Keratinocyte (primary cell): ENCODE results near the gene LINC01488. TPM values are rescaled to one million over a fixed set of nuclear protein-coding genes. Genes with fewer than 3 reads are reported as not detected.

Experiments used
- DNase-seq: peaks from one replicate; pipeline ENCODE4 v3.0.0-alpha.2; 2011; ENCODE audit warnings: low read depth, missing footprints, low spot score
- FAIRE-seq: peaks from 2 replicates; lab custom pipeline; 2011; peaks lifted over from hg19 to GRCh38; lab: Jason Lieb, UNC
- H2AFZ ChIP-seq: 2 replicates; pipeline ENCODE4 v1.6.0; 2012; ENCODE audit warnings: low read length, control low read depth, inconsistent platforms; ENCODE audit not compliant: control insufficient read depth
- H3K27ac ChIP-seq: 2 replicates; pipeline ENCODE4 v1.5.1; 2011; ENCODE audit warnings: low read length; ENCODE audit not compliant: control insufficient read depth, insufficient read depth
- H3K27me3 ChIP-seq: 3 replicates; pipeline ENCODE4 v1.6.0; 2011; ENCODE audit warnings: low read length; ENCODE audit not compliant: control insufficient read depth, insufficient read depth; ENCODE audit errors: extremely low read depth
- H3K36me3 ChIP-seq, 2 experiments: 2 replicates in 1 of 2; 3 replicates in 1 of 2; pipeline ENCODE4 v1.5.1; 2011; ENCODE audit warnings: low read length in 2 of 2, mild to moderate bottlenecking in 1 of 2; ENCODE audit not compliant: control insufficient read depth in 2 of 2, insufficient read depth in 2 of 2; ENCODE audit errors: extremely low read depth in 1 of 2
- H3K4me1 ChIP-seq: 3 replicates; pipeline ENCODE4 v1.5.1; 2011; ENCODE audit warnings: low read length; ENCODE audit not compliant: control insufficient read depth, insufficient read depth; ENCODE audit errors: extremely low read depth
- H3K4me2 ChIP-seq: 3 replicates; pipeline ENCODE4 v1.6.0; 2011; ENCODE audit warnings: low read depth, low read length; ENCODE audit not compliant: control insufficient read depth, insufficient read depth; ENCODE audit errors: extremely low read depth
- H3K4me3 ChIP-seq, 3 experiments: fragments of 200-600 bp in 1 of 3; sonication (generic) in 1 of 3; 2 replicates in 2 of 3; 3 replicates in 1 of 3; pipeline ENCODE4 v1.5.1; 2011 to 2016; ENCODE audit warnings: low read length in 3 of 3, mild to moderate bottlenecking in 3 of 3, control low read depth in 2 of 3, inconsistent platforms in 1 of 3, low read depth in 1 of 3, mixed read lengths in 1 of 3, mixed run types in 1 of 3, moderate library complexity in 1 of 3; ENCODE audit not compliant: control insufficient read depth in 2 of 3, insufficient read depth in 2 of 3; ENCODE audit errors: extremely low read depth in 1 of 3
- H3K79me2 ChIP-seq: 2 replicates; pipeline ENCODE4 v1.6.0; 2012; ENCODE audit warnings: low read length; ENCODE audit not compliant: control insufficient read depth, insufficient read depth
- H3K9ac ChIP-seq: 3 replicates; pipeline ENCODE4 v1.6.0; 2011; ENCODE audit warnings: low read length; ENCODE audit not compliant: control insufficient read depth, insufficient read depth; ENCODE audit errors: extremely low read depth
- H3K9me1 ChIP-seq: 3 replicates; pipeline ENCODE4 v1.6.0; 2011; ENCODE audit warnings: low read length; ENCODE audit not compliant: control insufficient read depth, insufficient read depth; ENCODE audit errors: extremely low read depth
- H3K9me3 ChIP-seq: 2 replicates; pipeline ENCODE4 v1.5.1; 2012; ENCODE audit warnings: low read depth, low read length; ENCODE audit not compliant: control insufficient read depth
- H4K20me1 ChIP-seq: 3 replicates; pipeline ENCODE4 v1.6.0; 2011; ENCODE audit warnings: low read length; ENCODE audit not compliant: control insufficient read depth, insufficient read depth; ENCODE audit errors: extremely low read depth
- EZH2 ChIP-seq: IDR thresholded peaks from one replicate; pipeline ENCODE4 v1.6.1; 2012; ENCODE audit warnings: inconsistent platforms, mild to moderate bottlenecking, low read length, moderate library complexity
- dilution Hi-C: fragments of 300-500 bp; cut with MboI; formaldehyde crosslinking; loops from one replicate; pipeline ENCODE4 v1.7.0; 2020; ENCODE audit warnings: low sequenced_read_pairs; ENCODE audit not compliant: extremely low pct_ligation_motif_present
- polyA plus RNA-seq, 5 experiments: library from polyadenylated mRNA; depleted of rRNA in 3 of 5; stranded (reverse) in 3 of 5; stranded (forward) in 1 of 5; unstranded in 1 of 5; fragments of >200 nt; gene quantifications; 1 replicate in 1 of 5; 2 replicates in 3 of 5; 3 replicates in 1 of 5; pipeline versions ENCODE4 v1.2.1 to v1.2.3, GENCODE V29; 2011 to 2012; ENCODE audit warnings: missing spikeins in 2 of 5, low read depth in 1 of 5, low replicate concordance in 1 of 5
- TF ChIP-seq, protein P1 (sequence below), 3 experiments: IDR thresholded peaks in 1 of 3; conservative IDR thresholded peaks in 1 of 3; optimal IDR thresholded peaks in 1 of 3; 2 replicates in 2 of 3; 3 replicates in 1 of 3; pipeline versions ENCODE3 to v1.5.1; 2011; ENCODE audit warnings: low read length in 3 of 3, mild to moderate bottlenecking in 3 of 3, moderate library complexity in 2 of 3, control low read depth in 1 of 3, inconsistent platforms in 1 of 3; ENCODE audit not compliant: insufficient read depth in 2 of 3; ENCODE audit errors: extremely low read depth in 1 of 3

The LINC01488 gene
- polyA plus RNA-seq, 1 donor (not counting 4 experiments of a cell fraction or from before 2014, with no cell fraction given) = not detected

DNA sequence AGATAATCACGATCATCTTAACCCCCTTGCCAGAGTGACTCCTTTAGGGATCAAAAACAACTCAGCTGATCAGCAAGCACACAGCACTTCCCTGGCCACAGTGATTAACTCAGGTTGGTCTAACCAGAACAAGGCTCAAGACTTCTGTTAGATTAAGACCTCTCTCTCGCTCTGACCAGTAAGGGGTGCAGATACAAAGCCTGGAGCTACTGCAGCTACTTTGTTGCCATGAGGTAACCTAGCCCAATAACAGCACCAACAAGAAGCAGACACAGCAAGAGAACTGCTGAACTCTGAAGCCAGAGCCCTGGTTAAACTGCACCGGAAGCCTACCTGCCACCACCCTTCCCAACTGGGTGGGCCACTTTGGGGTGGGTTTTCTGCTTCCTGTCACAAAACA lies 42.0 kb downstream of the LINC01488 start:
- H3K27ac ChIP-seq = no peak overlapping the region
- no peaks in the 10 kb centered on the region for H3K9me3 ChIP-seq
- dilution Hi-C loops = no loop called here
- FAIRE-seq (no peak), DNase-seq (no peak)
- no peaks in the 10 kb centered on the region for H4K20me1 ChIP-seq
- H3K4me2 ChIP-seq = no peak overlapping the region
- no peaks in the 10 kb centered on the region for H3K79me2 ChIP-seq
- no peaks in the 10 kb centered on the region for H3K9me1 ChIP-seq
- H2AFZ ChIP-seq = no peak overlapping the region
- peaks cover 11% of the 10 kb centered on the region for H3K4me1 ChIP-seq
- no peak overlapping the region for H3K9ac ChIP-seq
- no peak for TF ChIP-seq EZH2
- TF ChIP-seq, protein P1, sequence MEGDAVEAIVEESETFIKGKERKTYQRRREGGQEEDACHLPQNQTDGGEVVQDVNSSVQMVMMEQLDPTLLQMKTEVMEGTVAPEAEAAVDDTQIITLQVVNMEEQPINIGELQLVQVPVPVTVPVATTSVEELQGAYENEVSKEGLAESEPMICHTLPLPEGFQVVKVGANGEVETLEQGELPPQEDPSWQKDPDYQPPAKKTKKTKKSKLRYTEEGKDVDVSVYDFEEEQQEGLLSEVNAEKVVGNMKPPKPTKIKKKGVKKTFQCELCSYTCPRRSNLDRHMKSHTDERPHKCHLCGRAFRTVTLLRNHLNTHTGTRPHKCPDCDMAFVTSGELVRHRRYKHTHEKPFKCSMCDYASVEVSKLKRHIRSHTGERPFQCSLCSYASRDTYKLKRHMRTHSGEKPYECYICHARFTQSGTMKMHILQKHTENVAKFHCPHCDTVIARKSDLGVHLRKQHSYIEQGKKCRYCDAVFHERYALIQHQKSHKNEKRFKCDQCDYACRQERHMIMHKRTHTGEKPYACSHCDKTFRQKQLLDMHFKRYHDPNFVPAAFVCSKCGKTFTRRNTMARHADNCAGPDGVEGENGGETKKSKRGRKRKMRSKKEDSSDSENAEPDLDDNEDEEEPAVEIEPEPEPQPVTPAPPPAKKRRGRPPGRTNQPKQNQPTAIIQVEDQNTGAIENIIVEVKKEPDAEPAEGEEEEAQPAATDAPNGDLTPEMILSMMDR (optimal IDR thresholded peaks at IDR 0.05 in 1 of 3, IDR thresholded peaks at IDR 0.05 in 1 of 3, conservative IDR thresholded peaks at IDR 0.05 in 1 of 3; ENCODE audit: extremely low read depth in 1 of 3, insufficient read depth in 2 of 3, low read length in 3 of 3) = no peak
- H3K36me3 ChIP-seq = no peaks in the 10 kb centered on the region
- H3K27me3 ChIP-seq = peaks cover 4% of the 10 kb centered on the region
- no peak overlapping the region for H3K4me3 ChIP-seq

DNA sequence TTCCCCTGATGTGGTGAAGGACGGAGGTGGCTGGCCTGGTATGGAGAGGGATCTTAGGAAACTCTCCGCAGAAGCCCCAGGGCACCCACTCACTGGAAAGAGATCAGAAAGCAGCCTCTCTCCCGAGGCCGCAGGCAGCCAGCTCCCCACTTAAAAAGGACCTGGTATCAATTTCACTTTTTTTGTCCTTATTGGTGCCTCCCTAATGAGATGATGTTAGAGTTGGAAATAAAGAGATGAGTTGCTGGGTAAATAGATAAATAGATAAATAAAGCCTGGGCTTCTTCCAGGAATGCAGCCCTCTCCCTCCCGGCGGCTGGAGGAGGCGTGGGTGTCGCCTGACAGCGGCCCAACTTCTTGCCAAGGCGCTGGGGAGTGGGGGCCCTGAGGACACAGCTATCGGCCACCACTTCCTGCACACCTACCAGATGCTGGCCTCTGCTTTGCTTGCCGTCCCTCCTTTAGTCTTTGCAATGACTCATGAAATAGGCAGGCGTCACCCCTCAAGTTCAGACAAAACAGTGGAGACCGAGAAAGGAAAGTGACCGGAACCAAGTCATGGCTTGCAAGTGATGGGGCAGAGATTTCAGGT lies 42.9 kb downstream of the LINC01488 start:
- FAIRE-seq (no peak), DNase-seq (no peak)
- H3K4me3 ChIP-seq = no peak overlapping the region
- H4K20me1 ChIP-seq = no peaks in the 10 kb centered on the region
- no peak overlapping the region for H2AFZ ChIP-seq
- H3K9me1 ChIP-seq = no peaks in the 10 kb centered on the region
- H3K27me3 ChIP-seq = peaks cover under 1% of the 10 kb centered on the region
- TF ChIP-seq, protein P1 (optimal IDR thresholded peaks at IDR 0.05 in 1 of 3, IDR thresholded peaks at IDR 0.05 in 1 of 3, conservative IDR thresholded peaks at IDR 0.05 in 1 of 3; ENCODE audit: extremely low read depth in 1 of 3, insufficient read depth in 2 of 3, low read length in 3 of 3) = no peak
- no peak for TF ChIP-seq EZH2
- peak overlapping the region; percentile 35 for H3K4me2 ChIP-seq
- H3K27ac ChIP-seq = no peak overlapping the region
- no peak overlapping the region for H3K9ac ChIP-seq
- no peaks in the 10 kb centered on the region for H3K36me3 ChIP-seq
- no peaks in the 10 kb centered on the region for H3K9me3 ChIP-seq
- H3K79me2 ChIP-seq = no peaks in the 10 kb centered on the region
- dilution Hi-C loops = no loop called here
- peaks cover 11% of the 10 kb centered on the region for H3K4me1 ChIP-seq
